ENCODE results near the gene MZB1.
"Not testable (repeated sequence)": the region's sequence is repeated elsewhere in the genome, so short reads cannot be mapped to it uniquely, and the experiment has no call there.

Gene MZB1

DNA sequence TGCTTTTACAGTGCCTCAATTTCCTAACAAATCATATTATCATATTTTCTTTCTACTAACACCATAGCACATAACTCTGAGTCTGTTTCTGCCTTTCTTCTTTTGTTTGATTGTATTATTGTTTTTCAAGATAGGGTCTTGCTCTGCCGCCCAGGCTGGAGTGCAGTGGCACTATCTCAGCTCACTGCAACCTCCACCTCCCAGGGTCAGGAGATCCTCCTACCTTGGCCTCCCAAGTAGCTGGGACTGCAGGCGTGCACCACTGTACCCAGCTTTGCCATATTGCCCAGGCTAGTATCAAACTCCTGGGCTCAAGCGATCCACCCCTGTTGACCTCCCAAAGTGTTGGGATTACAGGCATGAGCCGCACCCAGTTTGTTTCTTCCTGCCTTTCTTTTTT lies 29.3 kb downstream of the MZB1 start:
- TF ChIP-seq, protein P1, sequence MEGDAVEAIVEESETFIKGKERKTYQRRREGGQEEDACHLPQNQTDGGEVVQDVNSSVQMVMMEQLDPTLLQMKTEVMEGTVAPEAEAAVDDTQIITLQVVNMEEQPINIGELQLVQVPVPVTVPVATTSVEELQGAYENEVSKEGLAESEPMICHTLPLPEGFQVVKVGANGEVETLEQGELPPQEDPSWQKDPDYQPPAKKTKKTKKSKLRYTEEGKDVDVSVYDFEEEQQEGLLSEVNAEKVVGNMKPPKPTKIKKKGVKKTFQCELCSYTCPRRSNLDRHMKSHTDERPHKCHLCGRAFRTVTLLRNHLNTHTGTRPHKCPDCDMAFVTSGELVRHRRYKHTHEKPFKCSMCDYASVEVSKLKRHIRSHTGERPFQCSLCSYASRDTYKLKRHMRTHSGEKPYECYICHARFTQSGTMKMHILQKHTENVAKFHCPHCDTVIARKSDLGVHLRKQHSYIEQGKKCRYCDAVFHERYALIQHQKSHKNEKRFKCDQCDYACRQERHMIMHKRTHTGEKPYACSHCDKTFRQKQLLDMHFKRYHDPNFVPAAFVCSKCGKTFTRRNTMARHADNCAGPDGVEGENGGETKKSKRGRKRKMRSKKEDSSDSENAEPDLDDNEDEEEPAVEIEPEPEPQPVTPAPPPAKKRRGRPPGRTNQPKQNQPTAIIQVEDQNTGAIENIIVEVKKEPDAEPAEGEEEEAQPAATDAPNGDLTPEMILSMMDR (IDR thresholded peaks at IDR 0.05), result no peak
- Histone ChIP-seq H3K27ac (no peak overlapping the region), H2AFZ (no peak overlapping the region), H3K4me1 (no peaks in the 10 kb centered on the region), H3K4me3 (ENCODE audit: low read depth, low read length) (no peak overlapping the region), H3K79me2 (peaks cover 55% of the 10 kb centered on the region), H3K9me3 (ENCODE audit: control insufficient read depth, low read length) (no peaks in the 10 kb centered on the region), H3K27me3 (ENCODE audit: control insufficient read depth, insufficient read depth, low read length) (no peaks in the 10 kb centered on the region), H3K4me2 (ENCODE audit: low read length) (no peak overlapping the region), H3K36me3 (ENCODE audit: control insufficient read depth, insufficient read depth, low read length) (no peaks in the 10 kb centered on the region), H3K9ac (no peak overlapping the region)

DNA sequence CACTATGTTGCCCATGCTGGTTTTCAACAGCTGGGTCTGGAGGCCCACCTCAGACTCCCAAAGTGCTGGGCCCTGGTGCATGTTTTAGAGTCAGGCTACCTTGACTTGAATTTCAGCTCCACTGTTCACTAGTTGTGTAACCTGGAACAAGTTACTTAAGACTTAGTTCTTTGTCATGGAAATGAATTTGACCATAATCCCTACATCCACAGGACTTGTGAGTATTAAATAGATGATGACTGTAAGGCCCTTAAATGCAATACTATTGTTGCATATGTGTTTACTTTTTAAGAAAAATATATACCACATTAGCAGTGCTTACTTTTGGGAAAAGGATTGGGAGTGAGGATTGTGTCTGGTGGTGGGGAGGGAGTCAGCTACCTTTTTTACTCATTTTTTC lies 31.6 kb downstream of the MZB1 start:
- Histone ChIP-seq H3K4me1 (no peaks in the 10 kb centered on the region), H3K4me3 (ENCODE audit: low read depth, low read length) (no peak overlapping the region), H2AFZ (no peak overlapping the region), H3K36me3 (ENCODE audit: control insufficient read depth, insufficient read depth, low read length) (no peaks in the 10 kb centered on the region), H3K79me2 (peaks cover 73% of the 10 kb centered on the region), H3K4me2 (ENCODE audit: low read length) (no peak overlapping the region), H3K27me3 (ENCODE audit: control insufficient read depth, insufficient read depth, low read length) (no peaks in the 10 kb centered on the region), H3K9me3 (ENCODE audit: control insufficient read depth, low read length) (no peaks in the 10 kb centered on the region), H3K27ac (no peak overlapping the region), H3K9ac (no peak overlapping the region)
- TF ChIP-seq, protein P1 (IDR thresholded peaks at IDR 0.05), result no peak

DNA sequence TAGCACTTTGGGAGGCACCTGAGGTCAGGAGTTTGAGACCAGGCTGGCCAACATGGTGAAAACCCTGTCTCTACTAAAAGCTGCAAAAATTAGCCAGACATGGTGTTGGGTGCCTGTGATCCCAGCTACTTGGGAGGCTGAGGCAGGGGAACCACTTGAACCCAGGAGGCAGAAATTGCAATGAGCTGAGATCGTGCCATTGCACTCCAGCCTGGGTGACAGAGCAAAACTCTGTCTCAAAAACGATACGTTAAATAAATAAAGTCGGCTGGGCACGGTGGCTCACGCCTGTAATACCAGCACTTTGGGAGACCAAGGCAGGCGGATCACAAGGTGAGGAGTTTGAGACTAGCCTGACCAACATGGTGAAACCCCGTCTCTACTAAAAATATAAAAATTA lies 33.8 kb downstream of the MZB1 start:
- H3K4me3 ChIP-seq (ENCODE audit: low read depth, low read length); H3K36me3 ChIP-seq (ENCODE audit: control insufficient read depth, insufficient read depth, low read length); H3K27me3 ChIP-seq (ENCODE audit: control insufficient read depth, insufficient read depth, low read length); H2AFZ ChIP-seq; H3K4me2 ChIP-seq (ENCODE audit: low read length); H3K27ac ChIP-seq; H3K9me3 ChIP-seq (ENCODE audit: control insufficient read depth, low read length); H3K4me1 ChIP-seq; H3K9ac ChIP-seq: not testable (repeated sequence)
- H3K79me2 ChIP-seq, result peaks cover 86% of the 10 kb centered on the region

DNA sequence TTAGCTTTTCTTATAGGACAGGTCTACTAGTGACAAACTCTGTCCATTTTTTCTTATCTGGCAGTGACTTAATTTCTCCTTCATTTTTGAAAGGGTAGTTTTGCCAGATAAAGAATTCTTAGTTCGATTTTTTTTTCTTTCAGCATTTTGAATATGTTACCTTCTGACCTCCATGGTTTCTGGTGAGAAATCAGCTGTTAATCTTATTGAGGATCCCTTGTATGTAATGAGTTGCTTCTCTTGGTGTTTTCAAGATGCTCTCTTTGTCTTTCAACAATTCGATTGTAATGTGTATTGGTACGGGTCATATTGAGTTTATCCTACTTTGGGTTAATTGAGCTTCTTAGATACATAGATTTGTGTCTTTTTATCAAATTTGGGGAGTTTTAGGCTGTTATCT lies 35.5 kb downstream of the MZB1 start:
- peaks cover 80% of the 10 kb centered on the region for H3K79me2 ChIP-seq
- H3K4me3 ChIP-seq (ENCODE audit: low read depth, low read length), result no peak overlapping the region
- no peak overlapping the region for H3K4me2 ChIP-seq (ENCODE audit: low read length)
- no peak overlapping the region for H3K9ac ChIP-seq
- no peaks in the 10 kb centered on the region for H3K4me1 ChIP-seq
- H3K27ac ChIP-seq, result no peak overlapping the region
- H3K36me3 ChIP-seq (ENCODE audit: control insufficient read depth, insufficient read depth, low read length), result no peaks in the 10 kb centered on the region
- no peaks in the 10 kb centered on the region for H3K27me3 ChIP-seq (ENCODE audit: control insufficient read depth, insufficient read depth, low read length)
- H3K9me3 ChIP-seq (ENCODE audit: control insufficient read depth, low read length), result no peaks in the 10 kb centered on the region
- H2AFZ ChIP-seq, result no peak overlapping the region
- TF ChIP-seq, protein P1 (IDR thresholded peaks at IDR 0.05), result no peak

DNA sequence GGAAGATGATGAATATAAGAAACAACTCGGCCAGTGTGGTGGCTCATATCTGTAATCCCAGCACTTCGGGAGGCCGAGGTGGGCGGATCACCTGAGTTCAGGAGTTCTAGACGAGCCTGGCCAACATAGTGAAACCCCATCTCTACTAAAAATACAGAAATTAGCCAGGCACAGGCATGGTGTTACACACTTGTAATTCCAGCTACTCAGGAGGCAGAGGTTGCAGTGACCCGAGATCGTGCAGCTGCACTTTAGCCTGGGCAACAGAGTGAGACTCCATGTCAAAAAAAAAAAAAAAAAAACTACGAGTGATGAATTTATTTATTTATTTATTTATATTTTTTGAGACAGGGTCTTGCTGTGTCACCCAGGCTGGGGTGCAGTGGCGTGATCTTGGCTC lies 41.9 kb downstream of the MZB1 start:
- H3K4me2 ChIP-seq (ENCODE audit: low read length); H3K27me3 ChIP-seq (ENCODE audit: control insufficient read depth, insufficient read depth, low read length); H3K9ac ChIP-seq; H3K36me3 ChIP-seq (ENCODE audit: control insufficient read depth, insufficient read depth, low read length); H2AFZ ChIP-seq; H3K4me1 ChIP-seq; H3K4me3 ChIP-seq (ENCODE audit: low read depth, low read length); H3K27ac ChIP-seq; H3K9me3 ChIP-seq (ENCODE audit: control insufficient read depth, low read length): not testable (repeated sequence)
- peaks cover 70% of the 10 kb centered on the region for H3K79me2 ChIP-seq

DNA sequence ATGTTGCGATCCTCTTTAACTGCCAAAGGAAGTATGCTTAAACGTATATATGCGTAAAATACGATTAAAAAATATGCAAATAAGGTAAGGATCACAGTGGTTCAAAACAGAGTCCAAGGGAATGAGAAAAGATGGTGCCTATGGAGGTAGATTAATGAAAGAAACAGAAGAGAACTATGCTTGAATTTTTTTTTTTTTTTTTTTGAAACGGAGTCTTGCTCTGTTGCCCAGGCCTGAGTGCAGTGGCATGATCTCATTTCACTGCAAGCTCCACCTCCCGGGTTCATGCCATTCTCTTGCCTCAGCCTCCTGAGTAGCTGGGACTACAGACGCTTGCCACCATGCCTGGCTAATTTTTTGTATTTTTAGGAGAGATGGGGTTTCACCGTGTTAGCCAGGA lies 44.3 kb downstream of the MZB1 start:
- H3K36me3 ChIP-seq (ENCODE audit: control insufficient read depth, insufficient read depth, low read length); H3K9me3 ChIP-seq (ENCODE audit: control insufficient read depth, low read length); H3K9ac ChIP-seq; H3K4me2 ChIP-seq (ENCODE audit: low read length); H3K27ac ChIP-seq; H2AFZ ChIP-seq; H3K27me3 ChIP-seq (ENCODE audit: control insufficient read depth, insufficient read depth, low read length); H3K4me1 ChIP-seq; H3K4me3 ChIP-seq (ENCODE audit: low read depth, low read length): not testable (repeated sequence)
- H3K79me2 ChIP-seq, result peaks cover 64% of the 10 kb centered on the region
